ENCODE measurements around the gene BST1.
A peak's percentile ranks its signal among the peaks of the same experiment; 100 is the strongest.

Gene BST1

DNA sequence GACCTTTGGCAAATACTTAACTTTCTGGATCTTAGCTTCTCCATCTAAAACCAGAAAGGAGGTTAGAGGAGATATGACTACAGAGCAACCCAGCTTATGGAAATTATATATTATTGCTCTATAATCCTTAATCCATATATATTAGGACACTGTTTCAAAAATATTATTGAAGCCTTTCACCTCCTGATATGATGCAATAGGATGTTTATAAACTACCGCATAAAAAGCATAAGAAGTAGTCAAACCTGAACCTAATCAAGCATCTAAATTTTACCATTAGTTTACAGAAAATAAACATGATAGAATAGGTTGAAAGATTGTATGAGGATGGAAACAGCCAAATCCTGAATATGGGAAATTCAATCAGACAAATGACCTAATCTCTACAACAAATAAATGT is 26.8 kb upstream of the BST1 start:
- no peak for DNase-seq (ENCODE audit: low spot score)

DNA sequence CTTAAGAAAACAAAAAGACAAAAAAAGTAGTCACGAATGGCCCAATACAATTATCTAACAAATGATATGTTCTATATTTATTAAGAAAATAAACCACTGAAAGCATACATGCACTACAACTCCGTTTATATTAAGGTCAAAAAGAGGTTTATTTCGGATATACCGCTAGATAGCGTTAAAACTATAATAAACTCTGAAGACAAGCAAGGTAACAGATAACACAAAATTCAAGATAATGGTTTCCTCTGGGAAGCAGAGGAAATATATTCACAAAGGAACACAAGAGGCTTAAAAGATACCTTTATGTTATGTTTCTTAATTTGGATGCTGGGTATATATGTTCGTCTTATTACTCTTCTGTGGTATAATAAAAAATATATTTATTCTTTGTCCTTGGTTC is 26.0 kb upstream of the BST1 start:
- no peak for DNase-seq (ENCODE audit: low spot score)

DNA sequence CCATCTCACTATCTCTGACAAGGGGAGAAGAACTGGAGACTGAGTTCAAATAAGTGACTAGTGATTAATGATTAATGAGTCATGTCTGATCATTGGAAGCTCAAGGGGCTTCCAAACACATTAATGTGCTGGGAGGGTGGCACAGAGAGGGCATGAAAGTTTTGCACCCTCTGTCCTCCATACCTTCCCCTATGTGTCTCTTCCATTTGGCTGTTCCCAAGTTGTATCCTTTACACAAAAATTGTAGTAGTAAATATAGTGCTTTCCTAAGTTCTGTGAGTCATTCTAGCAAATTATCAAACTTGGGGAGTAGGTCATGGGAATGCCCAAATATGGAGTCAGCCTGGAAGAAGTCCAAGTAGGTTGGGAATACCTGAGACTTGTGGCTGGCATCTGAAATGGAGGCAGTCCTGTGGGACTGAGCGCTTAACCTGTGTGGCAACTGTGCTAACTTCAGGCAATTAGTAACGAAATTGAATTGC is 25.3 kb upstream of the BST1 start:
- DNase-seq (ENCODE audit: low spot score), result no peak

DNA sequence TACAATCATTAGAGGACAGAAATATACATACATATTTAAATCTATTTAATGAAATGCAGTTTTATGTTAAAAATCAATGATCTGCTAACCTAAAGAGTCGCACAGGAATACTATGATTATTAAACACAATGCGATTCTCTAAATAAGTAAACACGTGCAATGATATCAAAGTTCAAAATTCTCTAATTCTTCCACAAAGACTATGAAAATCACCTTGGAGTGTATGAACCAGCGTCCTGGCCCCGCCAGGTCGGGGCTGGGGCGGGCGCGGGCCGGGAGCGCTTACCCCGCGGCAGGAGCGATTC is 21.8 kb upstream of the BST1 start:
- no peak for DNase-seq (ENCODE audit: low spot score)

DNA sequence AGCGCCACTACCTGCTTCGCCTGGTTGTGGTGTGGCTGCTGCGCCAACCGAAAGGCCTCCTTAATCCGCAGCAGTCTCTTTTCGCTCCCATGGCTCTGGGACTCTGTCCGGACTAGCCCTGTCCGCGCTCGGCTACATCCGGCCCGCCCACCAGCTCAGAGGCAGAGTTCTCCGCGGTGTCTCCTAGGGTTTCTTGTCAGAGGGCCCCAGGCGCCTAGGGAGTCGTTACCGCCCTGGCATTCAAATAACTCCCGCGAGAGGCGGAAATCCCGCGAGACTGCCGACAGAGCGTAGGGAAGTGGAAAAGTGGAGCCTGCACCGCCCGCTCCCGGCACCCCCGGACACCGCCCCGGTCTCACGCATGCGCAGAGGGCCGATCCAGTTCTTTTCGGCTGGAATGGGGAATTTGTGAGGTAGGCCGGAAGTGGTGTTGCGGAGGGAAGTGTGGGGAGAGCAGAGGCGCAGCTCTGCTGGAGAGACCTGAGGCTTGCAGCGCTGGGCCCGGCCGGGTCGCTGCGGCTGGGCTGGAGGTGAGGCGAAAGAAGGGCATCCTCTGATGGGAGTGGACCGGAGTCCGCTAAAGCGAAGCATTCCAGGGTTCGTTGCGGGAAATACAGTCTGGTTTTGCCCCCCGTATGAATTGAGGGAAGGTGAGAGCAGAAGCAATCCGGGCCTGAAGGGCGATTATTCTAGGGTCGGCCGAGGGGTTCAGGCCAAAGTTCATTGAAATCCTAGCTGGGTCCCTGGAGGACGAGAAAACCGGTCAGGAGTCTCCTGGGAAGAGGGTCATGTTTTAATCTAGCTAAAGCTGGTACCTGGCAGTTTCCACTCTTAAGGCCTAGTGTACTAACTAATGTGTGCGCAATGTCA is 21.3 kb upstream of the BST1 start, which contains the start of gene FAM200B:
TSS of gene FAM200B (plus strand) at position 456 of the 870 bp plus-strand sequence. CDS start 5,151 bp downstream, outside the sequence.
- DNase-seq (ENCODE audit: low spot score), result peak; percentile 98

DNA sequence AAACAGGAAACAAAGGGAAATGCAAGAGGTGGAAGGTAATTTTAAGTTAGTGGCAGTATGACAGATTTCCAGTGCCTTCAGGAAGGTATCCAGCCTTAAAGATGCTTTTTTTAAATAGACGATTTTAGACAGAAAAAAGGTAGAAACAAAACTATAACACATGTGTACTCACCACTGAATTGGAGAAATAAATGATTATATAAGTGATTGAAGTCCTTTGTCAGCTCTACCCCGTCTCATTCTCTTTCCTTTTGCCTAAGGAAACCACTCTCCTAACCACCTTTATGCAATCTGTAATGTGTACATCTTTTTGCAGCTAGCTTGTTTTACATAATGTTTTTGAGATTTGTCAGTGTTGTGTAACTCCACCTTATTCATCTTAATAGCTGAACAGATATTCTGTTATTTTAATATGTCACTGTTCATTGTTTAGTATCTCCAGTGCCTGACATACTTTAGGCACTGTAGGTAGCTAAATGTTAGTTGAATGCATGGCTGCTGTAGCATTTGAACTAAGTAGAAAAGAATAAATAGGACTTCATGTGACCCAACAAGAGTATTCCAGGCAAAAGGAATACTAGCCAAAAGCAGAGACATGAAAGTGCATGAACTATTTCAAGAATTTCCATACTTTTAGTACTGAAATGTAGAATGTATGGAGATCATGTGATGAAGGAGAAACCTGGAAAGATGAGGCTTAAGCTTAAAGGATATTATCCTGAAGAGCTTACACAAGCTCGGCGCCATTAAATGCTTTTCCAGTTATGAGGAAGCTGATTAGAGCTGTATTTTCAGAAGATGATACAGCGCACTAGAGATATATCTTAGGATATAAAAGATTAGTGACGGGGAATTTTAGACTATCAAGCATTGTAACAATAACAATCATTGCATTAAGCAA is 20.4 kb upstream of the BST1 start:
- DNase-seq (ENCODE audit: low spot score), result no peak

DNA sequence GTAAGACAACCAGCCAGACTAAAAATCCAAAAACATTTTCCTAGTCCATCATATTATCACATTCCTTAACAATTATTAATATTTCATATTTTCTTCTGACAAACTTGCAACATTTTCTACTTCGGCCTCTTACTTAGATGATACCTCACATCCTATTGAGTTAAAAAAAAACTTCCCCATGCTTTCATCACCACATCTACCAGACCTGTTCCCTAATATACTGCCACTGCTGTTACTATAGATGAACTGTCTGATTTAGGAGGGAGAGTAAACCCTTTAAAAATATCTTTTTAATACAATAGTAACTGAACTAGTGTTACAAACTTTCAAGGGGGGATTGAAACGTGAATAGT is 19.7 kb upstream of the BST1 start:
- no peak for DNase-seq (ENCODE audit: low spot score)

DNA sequence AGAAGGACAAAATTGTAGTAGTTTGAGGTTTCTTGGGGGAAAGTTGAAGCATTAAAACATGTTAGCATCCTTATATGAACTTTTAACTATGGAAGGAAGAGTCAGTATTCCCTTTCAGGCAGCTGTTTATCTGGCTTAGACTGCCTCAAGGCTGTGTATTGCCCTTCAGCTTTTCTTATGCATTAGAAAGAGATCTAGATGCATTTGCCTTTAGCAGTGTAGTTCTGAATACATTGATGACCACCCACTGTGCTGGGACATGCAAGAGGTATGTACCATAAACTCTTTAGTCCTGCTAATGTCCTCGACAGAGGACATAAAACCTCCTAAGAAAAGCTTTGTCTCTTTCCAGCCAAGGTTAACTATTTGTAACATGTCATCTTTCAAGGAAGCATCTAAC is 18.4 kb upstream of the BST1 start:
- no peak for DNase-seq (ENCODE audit: low spot score)

DNA sequence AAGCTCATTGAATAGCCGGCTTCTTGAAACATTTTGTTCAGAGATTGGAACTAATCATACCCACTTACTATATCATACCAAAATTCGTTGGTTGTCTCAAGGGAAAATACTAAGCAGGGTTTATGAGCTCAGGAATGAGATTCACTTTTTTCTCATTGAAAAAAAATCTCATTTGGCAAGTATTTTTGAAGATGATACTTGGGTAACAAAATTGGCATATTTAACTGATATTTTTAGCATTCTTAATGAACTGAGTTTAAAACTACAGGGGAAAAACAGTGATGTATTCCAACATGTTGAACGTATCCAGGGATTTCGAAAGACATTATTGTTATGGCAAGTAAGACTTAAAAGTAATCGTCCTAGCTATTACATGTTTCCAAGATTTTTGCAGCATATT is 14.8 kb upstream of the BST1 start:
- DNase-seq (ENCODE audit: low spot score), result no peak

DNA sequence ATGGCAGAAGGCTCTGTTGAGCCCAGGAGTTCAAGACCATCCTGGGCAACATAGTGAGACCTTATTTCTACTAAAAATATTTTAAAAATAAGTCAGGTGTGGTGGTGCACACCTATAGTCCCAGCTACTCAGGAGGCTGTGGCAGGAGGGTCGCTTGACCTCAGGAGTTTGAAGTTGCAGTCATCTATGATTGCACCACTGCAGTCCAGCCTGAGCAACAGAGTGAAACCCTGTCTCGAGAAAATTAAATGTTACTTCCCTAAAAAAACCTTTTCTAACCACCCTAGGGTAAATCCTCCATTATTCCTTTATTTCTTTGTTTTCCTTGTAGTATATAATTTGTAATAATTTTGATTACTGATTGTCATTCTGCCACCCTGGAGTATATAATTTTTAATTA is 13.3 kb upstream of the BST1 start:
- DNase-seq (ENCODE audit: low spot score), result no peak

DNA sequence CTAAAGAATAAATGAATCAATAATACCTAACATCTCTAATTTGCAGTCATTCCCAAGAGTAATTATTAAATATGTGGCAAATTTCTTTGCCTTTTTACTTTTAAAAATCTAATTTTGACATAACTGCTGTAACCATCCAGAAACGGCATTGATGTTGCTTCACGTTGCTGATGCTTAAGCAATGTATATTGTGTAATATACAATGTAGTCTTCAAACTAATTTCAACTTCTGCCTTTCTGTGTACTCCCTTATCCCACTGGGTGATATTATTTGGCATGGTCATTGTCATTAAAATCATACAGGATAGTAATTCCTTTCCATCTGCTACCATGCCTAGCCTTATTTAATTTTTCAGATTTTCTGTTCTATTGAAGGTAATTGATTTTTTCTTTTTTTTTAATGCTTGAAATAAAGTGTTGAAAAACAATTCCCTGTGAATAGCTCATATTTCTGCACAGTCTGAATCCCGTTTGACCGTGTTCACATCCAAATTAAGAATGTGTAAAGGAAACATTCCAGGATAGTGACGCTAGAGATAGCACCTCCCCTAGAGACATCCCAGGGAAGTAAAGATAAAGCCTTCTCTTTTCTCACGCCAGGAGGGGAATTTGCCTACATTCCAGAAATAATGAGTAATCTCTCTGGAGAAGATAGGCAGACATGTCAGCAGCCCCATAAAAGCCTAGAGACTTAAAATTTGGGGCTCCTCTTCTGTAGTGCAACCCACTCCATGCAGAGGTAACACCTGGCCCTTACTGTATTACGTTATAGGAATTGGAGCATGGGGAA is 12.7 kb upstream of the BST1 start:
- peak; percentile 93 for DNase-seq (ENCODE audit: low spot score)

DNA sequence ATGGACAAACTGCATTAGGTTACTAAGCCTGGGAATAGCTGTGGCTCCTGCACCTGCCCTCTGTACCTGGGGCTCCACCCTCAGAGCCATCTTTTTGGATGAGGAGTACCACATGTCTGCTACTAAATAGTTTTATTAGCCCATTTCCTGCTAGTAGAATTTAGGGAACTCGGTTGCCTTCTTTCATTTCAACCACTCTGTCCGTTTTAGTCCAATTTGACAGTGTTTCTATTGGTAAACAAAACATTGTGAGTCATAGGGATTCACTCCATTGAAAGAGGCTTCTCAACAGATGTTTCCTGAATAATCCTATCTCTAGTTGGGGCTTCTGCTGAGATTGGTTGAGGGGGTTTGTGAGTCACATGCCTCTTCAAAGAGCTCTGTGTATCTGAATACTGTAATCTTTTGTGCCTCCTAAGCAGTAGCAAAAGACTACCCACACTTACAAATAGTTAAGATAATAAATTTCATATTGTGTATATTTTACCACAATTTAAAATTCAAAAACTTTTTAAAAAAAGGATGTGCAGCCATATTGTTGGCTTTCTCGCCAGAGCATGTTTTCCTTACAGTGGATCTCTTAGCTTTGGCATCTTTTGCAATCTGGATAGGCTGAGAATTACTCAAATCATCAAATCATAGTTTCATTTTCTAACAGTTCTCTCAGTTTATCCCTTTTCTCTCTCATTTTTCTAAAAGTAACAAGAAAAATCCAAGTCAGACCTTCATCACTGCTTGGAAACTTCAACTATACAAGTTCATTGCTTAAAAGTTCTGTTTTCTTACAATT is 11.3 kb upstream of the BST1 start:
- DNase-seq (ENCODE audit: low spot score), result peak; percentile 86

DNA sequence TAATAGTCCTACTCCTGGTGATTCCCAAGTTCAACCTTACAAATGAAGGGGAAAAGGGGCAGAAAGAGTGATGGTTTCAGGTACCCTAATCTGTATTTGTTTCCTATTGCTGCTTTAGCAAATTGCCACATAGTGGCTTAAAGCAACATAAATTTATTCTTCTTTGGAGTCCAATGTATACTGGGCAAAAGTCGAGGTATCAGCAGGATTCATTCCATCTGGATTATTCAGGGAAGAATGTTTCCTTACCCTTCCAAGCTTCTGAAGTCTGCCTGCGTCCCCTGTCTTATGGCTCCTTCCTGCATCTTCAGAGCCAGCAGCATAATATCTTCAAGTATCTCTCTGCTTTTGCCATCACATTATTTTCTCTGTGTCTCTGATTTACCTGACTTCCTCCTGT is 10.3 kb upstream of the BST1 start:
- DNase-seq (ENCODE audit: low spot score), result no peak

DNA sequence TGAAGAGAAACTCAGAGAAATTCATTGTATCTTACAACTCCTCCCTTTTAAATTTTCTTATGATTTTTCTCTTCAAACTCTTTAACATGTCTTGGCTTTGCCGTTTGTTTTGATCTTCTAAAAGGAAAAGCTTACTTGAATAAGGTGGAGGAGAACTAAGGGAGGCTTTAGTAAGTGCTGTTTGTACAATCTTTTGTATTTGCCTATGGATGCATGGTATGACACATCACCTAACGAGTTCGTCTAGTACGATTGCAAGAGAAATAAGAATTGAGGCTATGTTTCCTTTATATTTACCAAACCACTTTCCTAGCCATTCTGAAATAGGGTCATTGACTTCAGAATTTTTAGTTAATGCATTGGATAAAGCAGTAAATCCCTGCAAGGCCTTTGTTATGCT is 8.4 kb upstream of the BST1 start:
- DNase-seq (ENCODE audit: low spot score), result no peak

DNA sequence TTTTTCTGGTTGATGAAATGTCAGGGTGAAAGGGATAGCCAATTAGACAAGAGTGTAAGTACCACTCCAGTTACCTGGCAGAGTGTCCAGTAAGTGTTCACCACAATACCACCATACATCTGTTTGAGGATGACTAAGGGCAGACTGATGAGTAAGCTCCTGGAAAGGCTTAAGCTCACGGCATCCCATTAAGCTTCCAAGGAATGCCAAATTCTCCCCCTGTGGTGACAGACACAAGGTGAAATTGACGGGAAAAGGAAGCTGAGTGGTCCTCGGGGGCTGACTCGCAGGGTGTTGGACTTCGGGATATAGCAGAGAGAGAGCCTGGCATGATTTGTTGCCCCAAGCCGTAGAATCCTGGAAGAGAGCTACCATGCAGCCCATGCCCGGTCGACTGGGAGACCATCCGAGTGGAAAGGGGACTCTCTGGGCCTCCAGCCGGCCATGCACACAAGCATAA is 7.6 kb upstream of the BST1 start:
- peak; percentile 96 for DNase-seq (ENCODE audit: low spot score)

DNA sequence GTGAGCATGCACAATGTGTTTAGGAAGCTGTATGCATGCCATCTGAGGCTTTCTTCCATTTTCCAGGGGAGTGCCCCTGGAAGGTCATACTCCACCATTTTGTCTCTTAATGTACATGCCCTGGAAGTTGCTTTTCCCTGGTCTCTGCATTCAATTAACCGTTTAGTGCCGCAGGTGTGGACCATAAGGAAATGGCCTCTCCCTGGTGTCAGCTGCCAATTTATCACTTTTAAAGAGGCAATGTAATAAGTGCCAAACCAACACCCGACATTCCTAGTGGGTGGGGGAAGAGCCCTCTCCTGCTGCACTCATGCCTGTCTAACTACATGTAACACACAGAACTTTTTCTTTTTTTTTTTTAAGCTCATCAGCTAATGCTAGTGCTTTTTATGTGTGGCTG is 7.1 kb upstream of the BST1 start:
- no peak for DNase-seq (ENCODE audit: low spot score)

DNA sequence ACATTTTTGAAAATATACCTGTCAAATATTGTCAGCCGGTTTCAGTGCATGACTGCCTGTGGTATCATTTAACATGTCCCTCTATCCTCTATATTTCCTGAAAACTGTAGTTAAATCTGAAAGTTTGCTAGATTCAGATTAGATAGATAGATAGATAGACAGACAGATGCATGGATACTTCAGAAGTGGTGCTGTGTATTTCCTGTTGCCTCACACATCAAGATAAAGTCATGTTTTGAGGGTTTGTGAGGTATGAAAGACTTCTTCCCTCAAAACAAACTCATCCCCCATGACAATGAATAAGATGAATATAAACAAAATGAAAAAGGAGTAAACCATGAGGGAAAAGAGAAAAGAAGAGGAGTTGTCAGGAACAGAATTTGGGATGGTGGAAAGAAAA is 6.0 kb upstream of the BST1 start:
- DNase-seq (ENCODE audit: low spot score), result no peak

DNA sequence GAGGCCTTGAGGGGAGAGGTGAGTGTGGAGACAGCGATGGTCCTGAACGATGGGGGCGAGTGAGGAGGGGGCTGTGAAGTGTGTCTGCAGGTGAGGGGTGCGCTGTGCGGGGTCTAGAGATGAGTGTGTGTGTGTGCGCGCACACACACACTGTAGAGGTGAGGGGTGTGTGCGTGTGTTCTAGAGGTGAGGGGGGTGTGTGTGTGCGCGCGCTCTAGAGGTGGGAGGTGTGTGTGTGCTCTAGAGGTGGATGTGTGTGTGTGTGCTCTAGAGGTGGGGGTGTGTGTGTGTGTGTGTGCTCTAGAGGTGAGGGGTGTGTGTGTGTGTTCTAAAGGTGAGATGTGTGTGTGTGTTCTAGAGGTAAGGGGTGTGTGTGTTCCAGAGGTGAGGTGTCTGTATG is 574 bp downstream of the BST1 start:
- DNase-seq (ENCODE audit: low spot score), result no peak

DNA sequence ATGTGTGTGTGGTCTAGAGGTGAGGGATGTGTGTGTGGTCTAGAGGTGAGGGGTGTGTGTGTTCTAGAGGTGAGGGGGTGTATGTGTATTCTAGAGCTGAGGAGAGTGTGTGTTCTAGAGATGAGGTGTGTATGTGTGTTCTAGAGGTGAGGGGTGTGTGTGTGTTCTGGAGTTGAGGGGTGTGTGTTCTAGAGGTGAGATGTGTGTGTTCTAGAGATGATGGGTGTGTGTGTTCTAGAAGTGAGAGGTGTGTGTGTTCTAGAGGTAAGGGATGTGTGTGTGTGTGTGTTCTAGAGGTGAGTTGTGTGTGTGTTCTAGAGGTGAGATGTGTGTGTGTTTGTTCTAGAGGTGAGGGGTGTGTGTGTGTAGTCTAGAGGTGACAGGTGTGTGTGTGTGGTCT is 1.3 kb downstream of the BST1 start:
- no peak for DNase-seq (ENCODE audit: low spot score)

DNA sequence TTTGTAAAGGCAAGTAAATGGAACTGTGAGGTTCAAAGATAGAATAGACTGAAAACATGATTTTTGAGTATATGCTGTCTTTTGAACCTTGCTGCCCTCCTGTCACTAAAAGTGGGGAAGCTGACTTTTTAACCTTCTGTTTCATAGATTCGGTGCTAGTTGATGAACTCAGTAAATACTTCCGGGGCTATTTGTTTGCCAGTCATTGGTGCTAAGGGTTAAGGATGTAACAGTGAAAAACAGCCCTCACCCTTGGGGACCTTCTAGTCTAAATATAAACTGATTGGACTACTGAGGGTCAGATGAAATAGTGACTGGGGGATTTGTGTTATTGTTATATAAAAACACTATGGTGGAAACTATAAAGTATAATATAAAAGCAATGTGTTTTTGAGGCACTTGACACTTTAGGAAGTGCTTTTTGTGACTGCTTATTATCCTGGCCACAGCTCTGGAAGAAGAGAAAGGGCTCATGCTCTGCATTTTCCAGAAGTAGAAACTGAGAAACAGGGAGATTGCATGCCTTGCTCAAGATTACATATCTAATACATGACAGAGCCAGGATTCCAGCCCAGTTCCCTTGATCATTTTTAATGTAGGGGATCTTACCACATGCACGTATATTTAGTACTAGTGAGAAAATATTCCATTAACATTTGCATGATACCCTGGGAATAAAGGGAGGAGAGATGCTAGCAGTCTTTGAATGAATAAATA is 3.9 kb downstream of the BST1 start:
- DNase-seq (ENCODE audit: low spot score), result no peak

DNA sequence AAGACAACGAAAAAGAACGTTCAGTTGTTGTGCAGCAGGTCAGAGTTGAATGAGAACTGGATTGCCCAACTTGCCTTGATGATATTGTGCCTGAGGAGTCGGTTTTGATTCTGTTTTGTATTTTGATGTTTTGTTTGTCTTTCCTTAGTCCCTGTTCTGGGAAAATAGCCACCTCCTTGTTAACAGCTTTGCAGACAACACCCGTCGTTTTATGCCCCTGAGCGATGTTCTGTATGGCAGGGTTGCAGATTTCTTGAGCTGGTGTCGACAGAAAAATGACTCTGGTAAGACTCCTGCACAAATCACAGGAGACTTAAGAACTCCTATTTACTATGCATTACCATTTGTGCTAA is 4.5 kb downstream of the BST1 start:
- no peak for DNase-seq (ENCODE audit: low spot score)
